HL-60 (cell line): ENCODE results near the gene ITM2A.

Experiments
- CTCF ChIP-seq: IDR thresholded peaks from one replicate; pipeline ENCODE4 v1.5.1; 2011; ENCODE audit warnings: low read length, control low read depth, inconsistent platforms; ENCODE audit not compliant: insufficient read depth
- GABPA ChIP-seq: IDR thresholded peaks from 2 replicates; pipeline ENCODE4 v1.6.1; 2012; ENCODE audit warnings: low read depth
- POLR2AphosphoS5 ChIP-seq: IDR thresholded peaks from 2 replicates; pipeline ENCODE4 v1.6.1; 2012; ENCODE audit warnings: low read depth
- REST ChIP-seq: IDR thresholded peaks from 2 replicates; pipeline ENCODE4 v1.6.1; 2012; ENCODE audit warnings: low read depth; ENCODE audit not compliant: insufficient replicate concordance
- SPI1 ChIP-seq: IDR thresholded peaks from 2 replicates; pipeline ENCODE4 v1.6.1; 2012; ENCODE audit warnings: low read depth, mild to moderate bottlenecking, borderline replicate concordance

- TF ChIP-seq CTCF (no peak), POLR2AphosphoS5 (no peak), REST (no peak), GABPA (no peak), SPI1 (no peak)
Measured at GRCh38 chrX:79368441-79368840, 1.3 kb upstream of the ITM2A start.
